ENCODE measurements around the gene HCAR1.
A peak's percentile ranks its signal among the peaks of the same experiment; 100 is the strongest.

HCAR1 gene

DNA sequence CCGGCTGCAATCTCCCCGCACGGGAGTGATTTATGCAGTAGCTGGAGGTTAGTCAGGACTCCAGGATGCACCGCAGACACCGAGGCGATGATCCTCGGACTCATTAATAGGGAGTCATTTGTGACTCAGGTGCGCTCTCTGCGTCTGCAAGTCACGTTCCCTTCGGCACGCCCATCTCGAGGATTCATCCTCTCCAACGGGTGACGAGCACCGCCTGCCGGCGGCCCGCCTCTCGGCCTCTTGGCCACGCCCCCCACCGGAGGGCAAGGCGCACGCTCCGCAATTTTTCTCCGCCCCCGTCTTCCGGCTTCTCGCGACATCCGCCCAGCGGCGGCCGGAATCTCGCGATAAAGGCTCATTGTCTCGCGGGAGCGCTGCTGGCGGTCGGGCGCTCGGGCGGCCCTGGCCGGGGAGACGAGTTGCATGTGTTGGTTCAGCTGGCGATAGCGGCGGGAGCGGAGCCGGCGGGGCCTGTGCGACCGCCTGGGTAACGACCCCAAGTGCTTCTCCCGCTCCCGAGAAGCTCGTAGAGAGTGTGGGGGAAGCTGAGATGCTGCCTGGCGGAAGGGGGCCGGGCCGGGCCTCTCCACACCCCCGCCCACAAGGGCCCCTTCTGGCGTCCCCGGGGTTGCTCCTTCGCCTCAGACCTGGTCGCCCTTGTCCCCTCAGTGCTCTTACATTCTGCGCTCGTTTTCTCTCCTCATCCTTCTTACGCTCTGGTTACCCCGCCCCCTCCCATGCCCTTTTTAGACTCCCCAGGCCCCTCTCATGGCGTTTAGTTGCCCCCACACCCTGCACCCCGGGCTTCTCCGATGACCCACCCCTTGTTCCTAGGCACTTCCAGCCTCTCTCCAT is 22.0 kb upstream of the HCAR1 start, which contains the start of gene DENR:
TSS of gene DENR (plus strand) at position 361 of the 855 bp plus-strand sequence. CDS start 878 bp downstream, outside the sequence.
- H3K4me1 ChIP-seq (ENCODE audit: control insufficient read depth, insufficient read depth, low read length) = peaks cover 4% of the 10 kb centered on the region; the same call in 1 of the 2 replicates
- ChIA-PET POLR2A (interaction anchor here (0.5 to 1.6 kb wide), 7 partner anchors 82 to 480 kb away, joined by 3 to 4 read pairs (median 3); partner anchors contain the start of genes KNTC1, MPHOSPH9, MTRFR and RSRC2), CTCF (interaction anchor here (0.5 to 1.6 kb wide), 9 partner anchors 12 to 680 kb away, joined by 3 to 5 read pairs (median 4); no protein-coding TSS in a partner anchor)
- H3K9me3 ChIP-seq (ENCODE audit: control insufficient read depth, insufficient read depth, low read depth, low read length) = no peaks in the 10 kb centered on the region
- H3K4me3 ChIP-seq (ENCODE audit: low read depth, low read length) = peak within 1 kb of the TSS; percentile 86
- peaks cover 29 to 45% of the 10 kb centered on the region in 2 experiments for H3K36me3 ChIP-seq (ENCODE audit: control insufficient read depth in 2 of 2, insufficient read depth in 1 of 2, low read length in 2 of 2)
- H3K27ac ChIP-seq (ENCODE audit: extremely low read depth, low read depth, low read length) = peak within 1 kb of the TSS; percentile 79
- no peak for TF ChIP-seq ZNF830 (tag by site-specific recombination; IDR thresholded peaks at IDR 0.05; ENCODE audit: low read depth)
- TF ChIP-seq ZNF654 (tag by site-specific recombination; IDR thresholded peaks at IDR 0.05; ENCODE audit: low read depth) = peak; percentile 71
- TF ChIP-seq, protein P1, sequence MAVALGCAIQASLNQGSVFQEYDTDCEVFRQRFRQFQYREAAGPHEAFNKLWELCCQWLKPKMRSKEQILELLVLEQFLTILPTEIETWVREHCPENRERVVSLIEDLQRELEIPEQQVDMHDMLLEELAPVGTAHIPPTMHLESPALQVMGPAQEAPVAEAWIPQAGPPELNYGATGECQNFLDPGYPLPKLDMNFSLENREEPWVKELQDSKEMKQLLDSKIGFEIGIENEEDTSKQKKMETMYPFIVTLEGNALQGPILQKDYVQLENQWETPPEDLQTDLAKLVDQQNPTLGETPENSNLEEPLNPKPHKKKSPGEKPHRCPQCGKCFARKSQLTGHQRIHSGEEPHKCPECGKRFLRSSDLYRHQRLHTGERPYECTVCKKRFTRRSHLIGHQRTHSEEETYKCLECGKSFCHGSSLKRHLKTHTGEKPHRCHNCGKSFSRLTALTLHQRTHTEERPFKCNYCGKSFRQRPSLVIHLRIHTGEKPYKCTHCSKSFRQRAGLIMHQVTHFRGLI (tag by site-specific recombination; IDR thresholded peaks at IDR 0.05) = peak; percentile 71
- TF ChIP-seq ZNF391 (tag by site-specific recombination; IDR thresholded peaks at IDR 0.05; ENCODE audit: borderline replicate concordance, low read depth) = peak; percentile 66
- TF ChIP-seq ZFP69B (tag by site-specific recombination; IDR thresholded peaks at IDR 0.05) = no peak
- TF ChIP-seq ZNF214 (tag by site-specific recombination; IDR thresholded peaks at IDR 0.05; ENCODE audit: borderline replicate concordance) = no peak
- TF ChIP-seq ZNF776 (tag by site-specific recombination; IDR thresholded peaks at IDR 0.05; ENCODE audit: borderline replicate concordance) = no peak
- TF ChIP-seq ZNF76 (tag by site-specific recombination; IDR thresholded peaks at IDR 0.05; ENCODE audit: borderline replicate concordance, low read depth) = no peak; the same call in 1 of the 2 replicates
- peak; percentile 78 for TF ChIP-seq SP7 (tag by site-specific recombination; IDR thresholded peaks at IDR 0.05)
- TF ChIP-seq, protein P2, sequence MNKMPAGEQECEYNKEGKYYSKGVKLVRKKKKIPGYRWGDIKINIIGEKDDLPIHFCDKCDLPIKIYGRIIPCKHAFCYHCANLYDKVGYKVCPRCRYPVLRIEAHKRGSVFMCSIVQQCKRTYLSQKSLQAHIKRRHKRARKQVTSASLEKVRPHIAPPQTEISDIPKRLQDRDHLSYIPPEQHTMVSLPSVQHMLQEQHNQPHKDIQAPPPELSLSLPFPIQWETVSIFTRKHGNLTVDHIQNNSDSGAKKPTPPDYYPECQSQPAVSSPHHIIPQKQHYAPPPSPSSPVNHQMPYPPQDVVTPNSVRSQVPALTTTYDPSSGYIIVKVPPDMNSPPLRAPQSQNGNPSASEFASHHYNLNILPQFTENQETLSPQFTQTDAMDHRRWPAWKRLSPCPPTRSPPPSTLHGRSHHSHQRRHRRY (tag by site-specific recombination; IDR thresholded peaks at IDR 0.05) = no peak
- TF ChIP-seq, protein P3, sequence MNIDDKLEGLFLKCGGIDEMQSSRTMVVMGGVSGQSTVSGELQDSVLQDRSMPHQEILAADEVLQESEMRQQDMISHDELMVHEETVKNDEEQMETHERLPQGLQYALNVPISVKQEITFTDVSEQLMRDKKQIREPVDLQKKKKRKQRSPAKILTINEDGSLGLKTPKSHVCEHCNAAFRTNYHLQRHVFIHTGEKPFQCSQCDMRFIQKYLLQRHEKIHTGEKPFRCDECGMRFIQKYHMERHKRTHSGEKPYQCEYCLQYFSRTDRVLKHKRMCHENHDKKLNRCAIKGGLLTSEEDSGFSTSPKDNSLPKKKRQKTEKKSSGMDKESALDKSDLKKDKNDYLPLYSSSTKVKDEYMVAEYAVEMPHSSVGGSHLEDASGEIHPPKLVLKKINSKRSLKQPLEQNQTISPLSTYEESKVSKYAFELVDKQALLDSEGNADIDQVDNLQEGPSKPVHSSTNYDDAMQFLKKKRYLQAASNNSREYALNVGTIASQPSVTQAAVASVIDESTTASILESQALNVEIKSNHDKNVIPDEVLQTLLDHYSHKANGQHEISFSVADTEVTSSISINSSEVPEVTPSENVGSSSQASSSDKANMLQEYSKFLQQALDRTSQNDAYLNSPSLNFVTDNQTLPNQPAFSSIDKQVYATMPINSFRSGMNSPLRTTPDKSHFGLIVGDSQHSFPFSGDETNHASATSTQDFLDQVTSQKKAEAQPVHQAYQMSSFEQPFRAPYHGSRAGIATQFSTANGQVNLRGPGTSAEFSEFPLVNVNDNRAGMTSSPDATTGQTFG (tag by site-specific recombination; IDR thresholded peaks at IDR 0.05; ENCODE audit: borderline replicate concordance) = no peak
- TF ChIP-seq, protein P4, sequence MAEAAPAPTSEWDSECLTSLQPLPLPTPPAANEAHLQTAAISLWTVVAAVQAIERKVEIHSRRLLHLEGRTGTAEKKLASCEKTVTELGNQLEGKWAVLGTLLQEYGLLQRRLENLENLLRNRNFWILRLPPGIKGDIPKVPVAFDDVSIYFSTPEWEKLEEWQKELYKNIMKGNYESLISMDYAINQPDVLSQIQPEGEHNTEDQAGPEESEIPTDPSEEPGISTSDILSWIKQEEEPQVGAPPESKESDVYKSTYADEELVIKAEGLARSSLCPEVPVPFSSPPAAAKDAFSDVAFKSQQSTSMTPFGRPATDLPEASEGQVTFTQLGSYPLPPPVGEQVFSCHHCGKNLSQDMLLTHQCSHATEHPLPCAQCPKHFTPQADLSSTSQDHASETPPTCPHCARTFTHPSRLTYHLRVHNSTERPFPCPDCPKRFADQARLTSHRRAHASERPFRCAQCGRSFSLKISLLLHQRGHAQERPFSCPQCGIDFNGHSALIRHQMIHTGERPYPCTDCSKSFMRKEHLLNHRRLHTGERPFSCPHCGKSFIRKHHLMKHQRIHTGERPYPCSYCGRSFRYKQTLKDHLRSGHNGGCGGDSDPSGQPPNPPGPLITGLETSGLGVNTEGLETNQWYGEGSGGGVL (tag by site-specific recombination; IDR thresholded peaks at IDR 0.05) = peak; percentile 60; the same call in 1 of the 2 replicates
- TF ChIP-seq, protein P5, sequence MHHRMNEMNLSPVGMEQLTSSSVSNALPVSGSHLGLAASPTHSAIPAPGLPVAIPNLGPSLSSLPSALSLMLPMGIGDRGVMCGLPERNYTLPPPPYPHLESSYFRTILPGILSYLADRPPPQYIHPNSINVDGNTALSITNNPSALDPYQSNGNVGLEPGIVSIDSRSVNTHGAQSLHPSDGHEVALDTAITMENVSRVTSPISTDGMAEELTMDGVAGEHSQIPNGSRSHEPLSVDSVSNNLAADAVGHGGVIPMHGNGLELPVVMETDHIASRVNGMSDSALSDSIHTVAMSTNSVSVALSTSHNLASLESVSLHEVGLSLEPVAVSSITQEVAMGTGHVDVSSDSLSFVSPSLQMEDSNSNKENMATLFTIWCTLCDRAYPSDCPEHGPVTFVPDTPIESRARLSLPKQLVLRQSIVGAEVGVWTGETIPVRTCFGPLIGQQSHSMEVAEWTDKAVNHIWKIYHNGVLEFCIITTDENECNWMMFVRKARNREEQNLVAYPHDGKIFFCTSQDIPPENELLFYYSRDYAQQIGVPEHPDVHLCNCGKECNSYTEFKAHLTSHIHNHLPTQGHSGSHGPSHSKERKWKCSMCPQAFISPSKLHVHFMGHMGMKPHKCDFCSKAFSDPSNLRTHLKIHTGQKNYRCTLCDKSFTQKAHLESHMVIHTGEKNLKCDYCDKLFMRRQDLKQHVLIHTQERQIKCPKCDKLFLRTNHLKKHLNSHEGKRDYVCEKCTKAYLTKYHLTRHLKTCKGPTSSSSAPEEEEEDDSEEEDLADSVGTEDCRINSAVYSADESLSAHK (tag by site-specific recombination; IDR thresholded peaks at IDR 0.05) = peak; percentile 41; the same call in 1 of the 2 replicates
- TF ChIP-seq TRIM28 (IDR thresholded peaks at IDR 0.05; ENCODE audit: borderline replicate concordance, low read length) = no peak
- TF ChIP-seq, protein P6, sequence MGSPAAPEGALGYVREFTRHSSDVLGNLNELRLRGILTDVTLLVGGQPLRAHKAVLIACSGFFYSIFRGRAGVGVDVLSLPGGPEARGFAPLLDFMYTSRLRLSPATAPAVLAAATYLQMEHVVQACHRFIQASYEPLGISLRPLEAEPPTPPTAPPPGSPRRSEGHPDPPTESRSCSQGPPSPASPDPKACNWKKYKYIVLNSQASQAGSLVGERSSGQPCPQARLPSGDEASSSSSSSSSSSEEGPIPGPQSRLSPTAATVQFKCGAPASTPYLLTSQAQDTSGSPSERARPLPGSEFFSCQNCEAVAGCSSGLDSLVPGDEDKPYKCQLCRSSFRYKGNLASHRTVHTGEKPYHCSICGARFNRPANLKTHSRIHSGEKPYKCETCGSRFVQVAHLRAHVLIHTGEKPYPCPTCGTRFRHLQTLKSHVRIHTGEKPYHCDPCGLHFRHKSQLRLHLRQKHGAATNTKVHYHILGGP (tag by site-specific recombination; IDR thresholded peaks at IDR 0.05) = no peak
- TF ChIP-seq SETDB1 (IDR thresholded peaks at IDR 0.05; ENCODE audit: insufficient read length, low read length) = no peak
- no peak for TF ChIP-seq HOXD13 (CRISPR knock-in tag; IDR thresholded peaks at IDR 0.05; ENCODE audit: borderline replicate concordance)
- TF ChIP-seq MZF1 (tag by site-specific recombination; IDR thresholded peaks at IDR 0.05; ENCODE audit: borderline replicate concordance) = no peak
- TF ChIP-seq ZNF366 (tag by site-specific recombination; conservative IDR thresholded peaks at IDR 0.05) = peak; percentile 92
- TF ChIP-seq ZNF837 (tag by site-specific recombination; IDR thresholded peaks at IDR 0.05) = no peak
- TF ChIP-seq KLF10 (tag by site-specific recombination; IDR thresholded peaks at IDR 0.05) = peak; percentile 78
- no peak for TF ChIP-seq ZNF560 (tag by site-specific recombination; IDR thresholded peaks at IDR 0.05; ENCODE audit: borderline replicate concordance)
- 0 out of 2 replicates have a peak, but pooled peaks have one; percentile 18 for TF ChIP-seq ZNF792 (tag by site-specific recombination; IDR thresholded peaks at IDR 0.05)
- peak; percentile 71 for TF ChIP-seq GLIS1 (tag by site-specific recombination; IDR thresholded peaks at IDR 0.05)
- no peak for TF ChIP-seq ZNF112 (tag by site-specific recombination; IDR thresholded peaks at IDR 0.05)

Measured in HEK293 (cell line).